Hematopoietic multipotent progenitor cell (in vitro differentiated cells): ENCODE results near the gene SMPD1. TPM values are rescaled to one million over a fixed set of nuclear protein-coding genes. Genes with fewer than 3 reads are reported as not detected.
A peak's percentile ranks its signal among the peaks of the same experiment; 100 is the strongest.

Source experiments
- DNase-seq, 3 donors: peaks; one replicate each; pipeline ENCODE4 v3.0.0-alpha.2; 2011 to 2015; ENCODE audit warnings: low read depth in 2 of 3, low spot score in 2 of 3
- total RNA-seq: library from RNA; depleted of rRNA; stranded (reverse); fragments of >200 nt; gene quantifications from one replicate; pipeline ENCODE4 v1.2.3, GENCODE V29; 2012

The SMPD1 gene
- total RNA-seq, 1 donor = 14.0 TPM

DNA sequence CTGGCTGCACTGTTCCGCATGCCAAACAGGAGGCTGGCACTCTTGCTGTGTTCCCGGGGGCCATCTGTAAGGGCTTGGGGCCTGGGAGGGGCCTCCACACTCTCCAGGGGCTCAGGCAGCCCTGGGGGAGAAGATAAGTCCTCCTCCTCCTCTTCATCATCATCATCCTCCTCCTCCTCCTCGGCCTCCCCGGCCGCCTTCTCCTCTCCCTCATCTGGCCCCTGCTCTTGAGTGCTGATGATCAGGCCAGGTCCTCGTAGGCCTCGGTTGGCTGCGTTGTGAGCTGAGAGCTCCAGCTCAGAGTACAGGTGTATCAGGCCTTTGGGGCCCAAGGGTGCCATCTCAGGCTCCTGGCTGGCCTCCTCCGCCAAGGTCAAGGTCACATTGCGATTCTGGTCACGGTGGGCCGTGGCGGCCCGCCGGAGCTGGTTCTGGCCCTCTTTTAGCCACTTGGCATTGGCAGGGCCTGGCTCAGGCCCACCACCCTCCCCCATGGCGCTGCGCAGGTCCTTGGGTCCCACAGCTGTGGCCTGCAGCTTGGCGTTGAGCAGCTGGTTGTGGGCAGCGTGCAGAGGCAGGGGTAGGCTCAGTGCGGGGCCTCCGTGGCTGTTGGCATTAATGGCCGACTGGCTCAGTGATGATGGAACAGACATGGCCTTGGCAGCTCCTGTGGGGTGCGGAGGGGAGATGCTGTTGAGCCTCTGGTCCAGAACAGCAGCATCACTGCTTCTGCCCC lies 20.6 kb downstream of the SMPD1 start:
- no peak for DNase-seq

DNA sequence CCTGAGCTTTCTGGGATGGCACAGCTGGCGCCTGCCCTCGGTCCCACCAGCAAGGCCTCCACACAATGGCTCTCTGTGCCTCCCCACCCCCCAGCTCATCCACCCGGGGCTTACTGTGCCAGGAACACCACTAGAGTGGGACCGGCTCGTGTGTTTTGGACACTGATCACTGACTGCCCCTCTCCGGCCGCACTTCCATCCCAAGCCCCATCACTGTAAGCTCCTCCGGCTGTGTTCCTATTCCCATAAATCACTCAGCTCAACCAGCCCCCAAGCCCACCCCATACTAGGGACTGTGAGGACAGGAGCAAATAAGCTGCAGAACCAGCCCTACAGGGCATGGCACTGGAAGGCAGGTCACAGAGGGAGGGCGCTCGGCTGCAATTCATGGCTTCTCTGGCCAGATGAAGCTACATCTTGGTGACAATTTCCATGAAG lies 21.3 kb downstream of the SMPD1 start:
- DNase-seq = no peak

DNA sequence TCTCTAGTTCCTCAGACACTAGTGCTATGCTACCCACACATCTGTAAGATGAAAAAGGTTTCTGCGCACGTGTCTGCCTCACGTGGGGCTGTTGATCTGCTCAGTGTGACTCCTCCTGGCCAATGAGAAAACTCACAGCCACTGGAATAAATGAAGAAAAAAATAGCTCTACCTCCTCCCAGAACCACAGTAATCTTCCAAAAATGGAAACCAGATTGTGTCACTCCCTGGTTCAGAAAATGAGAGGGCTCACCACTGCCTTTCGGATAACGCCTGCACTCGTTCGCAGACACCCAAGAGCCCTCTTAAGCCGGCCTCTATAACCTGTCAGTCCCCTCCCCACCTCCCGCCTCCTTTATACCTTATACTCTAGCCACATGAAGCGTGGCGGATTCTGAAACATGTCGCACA lies 23.5 kb downstream of the SMPD1 start:
- no peak for DNase-seq

DNA sequence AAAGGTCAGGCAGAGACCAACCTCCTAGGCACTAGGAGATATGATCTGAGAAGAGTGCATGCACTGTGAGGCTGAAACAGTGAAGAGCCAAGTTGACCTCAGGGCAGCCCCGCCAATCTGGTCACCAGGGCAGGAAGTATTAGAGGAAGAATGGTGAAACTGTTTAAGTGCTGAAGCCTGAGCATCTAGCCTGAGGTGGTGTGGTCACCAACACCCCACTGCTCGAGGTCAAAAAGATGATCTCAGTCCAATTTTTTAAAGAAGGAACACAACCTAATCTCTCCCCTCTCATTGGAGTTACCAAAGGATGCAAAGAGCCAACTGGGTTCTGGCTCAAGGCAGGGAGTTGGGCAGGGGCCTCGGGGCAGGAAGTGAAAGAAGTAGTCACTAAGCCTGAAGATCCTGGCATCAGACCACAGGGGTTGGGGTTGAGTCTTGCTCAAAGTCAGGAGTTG lies 24.6 kb downstream of the SMPD1 start:
- no peak for DNase-seq

DNA sequence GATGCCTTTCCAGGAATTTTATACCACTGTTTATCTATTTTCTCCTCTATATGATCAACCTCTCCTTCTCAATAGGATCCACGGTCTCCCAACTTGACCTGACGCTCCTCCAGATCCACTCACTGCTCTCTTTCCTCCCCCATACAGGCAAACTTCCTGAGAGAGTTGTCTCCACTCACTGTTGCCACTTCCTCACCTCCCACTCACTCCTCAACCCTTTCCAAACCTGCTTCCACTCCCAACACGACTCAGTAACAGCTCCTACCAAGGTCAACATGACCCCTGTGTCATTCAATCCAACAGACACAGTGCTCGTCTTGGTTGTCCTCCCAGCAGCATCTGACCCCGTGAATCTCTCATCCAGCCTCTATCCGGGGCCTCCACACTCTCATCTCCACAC lies 25.5 kb downstream of the SMPD1 start:
- no peak for DNase-seq

DNA sequence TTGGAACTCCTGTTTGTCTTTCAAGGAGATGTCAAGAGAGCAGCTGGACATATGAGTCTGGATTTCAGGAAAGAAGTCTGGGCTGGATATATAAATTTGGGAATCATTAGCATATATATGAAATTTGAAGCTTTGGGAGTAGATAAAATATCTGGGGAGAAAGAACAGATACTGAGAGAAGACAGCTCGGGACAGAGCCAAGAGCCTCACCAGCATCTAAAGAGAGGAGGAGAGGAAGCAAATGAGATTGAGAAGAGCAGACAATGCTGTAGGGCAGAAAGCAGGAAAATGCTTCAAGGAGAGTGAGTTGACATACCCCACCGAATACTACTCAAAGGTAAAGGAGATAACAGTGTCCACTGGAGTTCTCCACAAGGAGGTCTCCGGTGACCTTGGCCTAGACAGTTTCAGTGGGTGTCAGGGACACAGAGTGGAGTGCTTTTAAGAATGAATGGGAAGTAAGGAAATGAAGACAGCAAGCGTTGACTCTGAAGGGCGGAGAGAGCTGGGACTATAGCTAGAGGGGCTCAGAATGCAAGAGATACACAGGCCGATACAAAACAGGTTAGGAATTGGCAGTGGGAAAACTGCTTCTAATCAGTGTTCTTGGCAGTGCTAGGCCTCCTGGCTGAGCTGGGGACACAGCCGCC lies 27.8 kb downstream of the SMPD1 start:
- no peak for DNase-seq

DNA sequence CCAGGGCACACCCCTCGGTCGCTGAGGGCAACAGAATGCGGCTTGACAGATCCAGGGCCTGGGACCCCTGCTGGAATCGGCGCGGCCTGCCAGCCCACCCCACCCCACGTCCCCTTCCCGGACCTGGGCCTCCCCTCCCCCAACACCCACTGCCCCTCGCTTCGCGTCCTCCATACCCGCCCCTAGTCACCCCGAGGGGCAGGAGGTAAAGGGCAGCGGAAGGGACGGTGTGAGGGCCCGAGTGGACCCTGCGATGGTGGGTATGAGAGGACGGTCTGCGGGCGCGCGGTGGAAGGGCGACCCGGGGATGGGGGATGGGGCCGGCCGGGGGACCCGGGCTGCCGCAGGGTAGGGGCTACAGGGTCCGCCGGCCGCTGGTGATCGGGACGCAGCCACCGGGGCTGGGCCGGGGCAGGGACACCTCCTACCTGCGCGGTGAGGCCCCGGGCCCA lies 28.3 kb downstream of the SMPD1 start:
- peak in 1 of 3 donors; percentile 42 for DNase-seq

DNA sequence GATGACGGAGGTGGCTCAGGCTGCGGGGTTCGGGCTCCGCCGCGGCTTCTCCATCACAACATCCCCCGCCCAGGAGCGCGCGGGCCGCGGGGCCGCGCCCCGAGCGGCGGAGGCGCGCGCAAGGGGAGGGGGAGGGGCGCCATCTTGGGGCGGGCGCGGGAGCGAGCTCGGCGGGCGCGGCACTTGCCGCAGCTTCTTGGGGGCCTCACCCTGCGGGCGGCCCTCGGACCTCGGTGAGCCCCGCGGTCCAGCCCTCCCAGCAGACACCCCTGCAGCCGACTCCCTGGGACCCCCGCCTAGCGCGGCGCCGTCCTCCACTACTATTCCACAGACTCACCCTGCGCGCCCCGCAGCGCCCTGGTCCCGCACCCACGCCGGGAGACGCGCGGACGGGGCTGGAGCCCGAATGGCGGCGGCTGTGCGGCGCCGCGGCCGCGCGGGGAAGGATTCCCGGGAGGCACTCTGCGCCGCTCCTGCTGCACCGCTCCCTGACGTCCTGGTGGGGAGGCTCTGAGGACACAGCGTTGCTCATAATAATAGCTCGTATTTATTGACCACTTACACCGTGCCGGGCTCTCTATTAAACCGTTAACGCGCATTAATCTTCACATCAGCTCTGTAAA lies 28.8 kb downstream of the SMPD1 start, which contains the start of gene APBB1:
Gene APBB1 (minus strand): TSS at position 86 of the 623 bp plus-strand sequence. CDS start 7,747 bp downstream, outside the sequence.
- peak; percentile 63 to 71 (median 69) for DNase-seq

DNA sequence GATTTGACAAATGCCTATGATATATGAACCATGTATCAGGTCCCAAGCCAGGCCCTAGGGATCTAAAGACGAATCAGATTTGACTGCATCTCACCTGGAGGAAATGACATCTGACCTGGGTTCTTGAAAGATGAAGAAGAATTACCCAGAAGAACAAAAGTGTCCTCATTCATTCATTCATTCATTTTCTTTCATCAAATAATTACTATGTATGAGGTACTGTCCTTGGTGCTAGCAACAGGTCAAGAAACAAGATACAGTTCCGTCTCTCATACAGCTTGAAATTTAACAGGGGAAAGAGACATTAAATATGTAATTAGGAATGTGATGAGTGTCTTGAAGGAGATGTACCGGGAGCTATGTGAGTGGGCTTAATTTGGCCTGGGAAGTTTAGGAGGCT lies 30.4 kb downstream of the SMPD1 start:
- no peak for DNase-seq

DNA sequence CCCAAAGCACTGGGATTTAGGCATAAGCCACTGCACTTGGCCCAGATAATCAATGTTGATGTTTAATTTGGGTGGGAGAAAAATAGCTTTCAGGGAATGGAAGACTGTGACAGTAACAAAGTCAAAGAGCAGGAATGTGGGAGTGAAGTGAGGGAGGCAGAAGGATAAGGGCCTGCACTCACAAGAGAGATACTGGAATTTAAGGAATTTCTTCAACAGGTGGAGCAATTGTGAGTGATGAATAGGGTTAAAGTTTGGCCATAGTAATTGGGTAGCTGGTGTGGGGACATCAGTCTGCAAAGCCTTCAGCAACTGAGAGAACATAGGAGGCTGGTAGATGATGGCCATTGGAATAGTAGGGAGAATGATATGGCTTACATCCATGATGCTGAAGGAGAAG lies 37.2 kb downstream of the SMPD1 start:
- no peak for DNase-seq

DNA sequence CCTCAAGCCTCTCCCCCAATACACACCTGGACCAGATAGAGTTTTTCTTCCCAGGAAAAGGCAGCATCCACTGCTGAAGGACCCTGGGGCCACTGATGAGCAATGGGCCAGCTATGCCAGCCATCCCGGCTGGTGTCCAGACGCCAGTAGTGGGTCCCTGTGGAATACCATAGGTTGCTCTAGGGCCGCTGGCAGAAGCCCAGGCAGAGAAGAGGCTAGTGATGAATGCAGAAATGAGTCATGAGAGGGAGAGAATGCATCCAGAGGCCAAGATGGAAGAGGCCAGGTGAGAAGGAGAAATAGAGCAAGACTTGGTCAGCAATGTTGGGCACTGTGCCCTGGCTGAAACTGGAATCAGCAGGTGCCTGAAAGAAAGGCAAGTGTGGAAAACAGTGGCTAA lies 41.6 kb downstream of the SMPD1 start:
- no peak for DNase-seq

DNA sequence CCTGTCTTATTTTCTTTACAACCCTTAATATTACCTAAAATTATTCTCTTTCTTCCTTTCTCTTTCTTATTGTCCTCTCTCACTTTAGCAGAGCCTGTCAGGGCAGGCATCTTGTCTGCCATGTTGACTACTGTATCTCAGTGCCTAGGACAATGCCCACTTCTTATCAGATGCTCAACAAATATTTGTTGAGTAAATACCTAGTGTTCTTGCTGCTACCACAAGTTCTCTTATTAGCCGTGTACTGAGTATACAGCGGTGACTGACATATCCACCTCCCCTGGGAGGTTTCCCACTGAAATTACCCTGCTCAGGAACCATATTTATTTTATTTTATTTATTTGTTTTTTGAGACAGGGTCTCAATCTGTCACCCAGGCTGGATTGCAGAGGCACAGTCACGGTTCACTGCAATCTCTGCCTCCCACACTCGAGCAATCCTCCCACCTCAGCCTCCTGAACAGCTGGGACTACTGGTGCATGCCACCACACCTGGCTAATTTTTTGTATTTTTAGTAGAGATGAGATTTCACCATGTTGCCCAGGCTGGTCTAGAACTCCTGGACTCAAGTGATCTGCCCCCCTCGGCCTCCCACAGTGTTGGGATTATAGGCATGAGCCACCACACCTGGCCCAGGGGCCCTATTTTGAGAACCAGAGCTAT lies 43.9 kb downstream of the SMPD1 start:
- DNase-seq = no peak

DNA sequence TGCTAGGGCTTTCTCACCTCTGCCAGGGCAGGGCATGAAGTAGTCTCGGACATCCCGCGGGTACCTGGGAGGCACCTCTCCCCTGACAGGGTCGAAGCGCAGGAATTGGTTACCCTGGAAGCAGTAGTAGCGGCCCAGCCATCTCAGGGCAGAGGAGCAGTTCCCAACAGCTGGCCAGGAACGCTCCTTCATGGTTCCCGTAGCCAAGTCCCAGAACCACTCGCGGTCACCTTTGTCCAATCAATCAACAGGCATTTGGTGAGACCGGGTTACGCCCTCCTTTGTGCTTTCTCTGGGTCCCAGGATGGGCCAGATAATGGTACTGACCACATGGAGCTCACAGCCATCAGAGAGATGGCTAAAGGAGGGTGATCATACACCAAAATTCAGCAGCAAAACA lies 47.1 kb downstream of the SMPD1 start:
- DNase-seq = no peak

DNA sequence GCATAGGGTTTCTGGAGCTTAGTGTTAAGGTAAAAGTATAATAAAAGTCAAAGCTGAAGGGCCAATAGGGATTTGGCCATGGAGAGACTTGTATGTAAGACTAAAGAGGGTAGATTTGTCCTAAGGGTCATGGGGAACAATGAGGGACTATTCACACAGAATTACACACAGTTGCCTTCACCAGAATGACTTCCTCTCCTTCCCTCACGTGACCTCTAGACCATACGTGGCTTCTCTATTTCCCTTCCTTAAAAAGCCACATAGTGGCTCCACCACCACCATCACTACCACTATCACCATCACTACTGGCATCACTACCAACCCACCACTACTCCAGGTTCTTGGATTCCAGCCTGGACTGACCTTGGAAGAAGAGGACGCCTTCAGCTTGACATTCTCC lies 47.7 kb downstream of the SMPD1 start:
- peak in 2 of 3 donors; percentile 35 to 59 for DNase-seq

DNA sequence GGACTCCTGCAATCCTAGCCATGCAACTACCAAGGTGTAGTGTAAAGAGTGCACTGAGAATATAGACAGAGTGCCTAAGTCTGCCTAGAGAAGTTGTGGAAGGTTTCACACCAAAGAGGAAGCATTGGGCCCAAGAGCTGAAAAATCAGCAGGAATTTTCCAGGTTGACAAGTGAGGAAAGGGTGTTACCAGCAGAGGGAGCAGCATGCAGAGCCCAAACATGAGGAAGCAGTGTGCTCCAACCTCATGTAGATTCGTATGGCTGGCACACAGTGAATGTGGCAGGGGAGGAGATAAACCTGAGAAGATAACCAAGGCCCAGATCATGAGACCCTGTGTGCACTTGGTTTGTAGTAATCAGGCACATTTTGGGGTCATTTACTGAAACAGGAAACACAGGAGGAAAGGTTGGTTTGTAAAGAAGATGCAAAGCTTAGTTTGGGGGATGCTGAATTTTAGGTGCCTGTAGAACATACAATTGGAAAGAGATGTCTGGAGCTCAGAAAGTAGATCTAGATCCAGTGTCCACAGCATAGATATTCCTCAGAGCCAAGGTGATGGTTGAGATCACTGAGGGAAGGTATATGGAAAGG lies 48.8 kb downstream of the SMPD1 start:
- DNase-seq = peak in 2 of 3 donors; percentile 48 to 59

DNA sequence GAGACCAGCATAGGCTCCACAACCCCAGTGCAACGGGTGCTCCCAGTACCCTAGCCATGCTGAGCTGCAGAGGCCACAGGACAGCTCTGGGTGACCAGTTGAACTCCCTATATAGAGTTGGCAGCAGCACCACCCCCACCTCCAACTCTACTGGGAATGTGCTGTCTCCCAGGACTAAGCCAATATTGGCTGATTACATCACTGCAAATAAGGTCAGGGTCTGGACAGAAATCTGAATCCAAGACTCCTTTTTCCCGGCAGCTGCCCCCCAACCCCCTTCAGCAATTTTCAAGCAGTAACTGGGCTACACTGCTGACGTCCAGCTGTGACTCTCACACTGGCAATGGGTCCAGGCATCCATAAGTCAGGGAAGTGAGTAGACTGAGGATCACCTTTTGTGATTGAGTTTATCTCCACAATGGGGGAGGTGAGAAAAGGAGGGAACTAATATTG lies 50.7 kb downstream of the SMPD1 start, which contains the start of gene HPX:
Gene HPX (minus strand): TSS at position 82 of the 453 bp plus-strand sequence. CDS start 24 bp downstream, at position 58.
- no peak for DNase-seq

DNA sequence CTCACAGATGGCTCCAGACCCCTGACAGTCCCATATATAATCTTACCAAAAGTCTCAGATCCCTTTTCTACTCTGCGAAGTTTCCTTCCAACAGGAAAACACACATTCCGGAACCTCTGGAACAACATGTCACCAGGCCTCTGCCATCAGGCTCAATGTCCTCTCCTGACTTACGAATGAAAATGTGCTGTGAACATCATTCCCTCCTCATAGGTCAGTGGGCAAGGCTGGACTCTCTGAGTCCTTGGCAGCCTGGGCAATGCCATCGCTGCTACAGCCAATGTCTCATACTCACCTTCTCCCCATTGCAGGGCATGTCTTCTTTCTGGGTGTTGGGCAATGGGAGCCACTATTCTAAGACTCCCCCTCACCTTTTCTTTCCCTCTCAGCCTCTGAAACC lies 52.2 kb downstream of the SMPD1 start:
- DNase-seq = no peak

DNA sequence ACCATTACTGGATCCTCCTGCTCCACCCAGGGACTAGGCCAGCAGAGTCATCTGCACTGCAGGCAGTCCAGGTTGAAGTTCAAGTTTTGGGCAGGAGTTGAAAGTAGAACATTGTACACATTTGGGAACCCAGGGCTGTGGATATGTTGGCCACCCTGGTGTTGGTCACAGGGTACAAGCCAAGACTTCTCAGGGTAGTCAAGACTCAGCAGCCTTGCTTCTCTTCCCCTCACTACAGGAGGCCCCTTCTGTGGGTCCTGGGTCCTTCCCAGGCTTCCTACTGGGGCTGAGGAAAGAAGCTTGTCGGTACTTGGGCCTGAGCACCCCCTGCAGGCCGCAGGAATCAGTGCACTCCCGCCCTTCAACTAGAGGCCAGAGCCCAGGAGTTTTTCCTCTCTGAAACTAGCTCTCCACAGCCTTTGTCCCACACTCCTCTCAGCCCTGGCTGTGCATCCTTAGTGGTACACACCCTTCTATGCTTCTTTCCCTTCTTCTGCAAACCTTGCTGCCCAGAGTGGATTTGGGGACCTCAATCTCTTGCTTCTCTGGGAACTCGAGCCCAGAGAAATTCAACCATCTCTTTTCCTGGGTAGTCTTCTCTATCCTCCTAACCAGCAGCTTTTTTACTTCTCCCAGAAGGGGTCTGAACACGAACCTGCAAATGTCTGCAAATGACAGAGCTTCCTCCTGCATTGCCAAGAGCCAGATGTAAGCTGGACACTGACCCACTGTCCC lies 53.2 kb downstream of the SMPD1 start:
- peak; percentile 37 to 61 (median 42) for DNase-seq
